SKM-1 (cell line): ENCODE results near the gene NFE2.
"Not testable (repeated sequence)": the region's sequence is repeated elsewhere in the genome, so short reads cannot be mapped to it uniquely, and the experiment has no call there.

ENCODE experiments used
- DNase-seq: peaks from one replicate; lab custom pipeline; 2025; ENCODE audit not compliant: unreplicated experiment; lab: John Stamatoyannopoulos, UW

Gene NFE2

DNA sequence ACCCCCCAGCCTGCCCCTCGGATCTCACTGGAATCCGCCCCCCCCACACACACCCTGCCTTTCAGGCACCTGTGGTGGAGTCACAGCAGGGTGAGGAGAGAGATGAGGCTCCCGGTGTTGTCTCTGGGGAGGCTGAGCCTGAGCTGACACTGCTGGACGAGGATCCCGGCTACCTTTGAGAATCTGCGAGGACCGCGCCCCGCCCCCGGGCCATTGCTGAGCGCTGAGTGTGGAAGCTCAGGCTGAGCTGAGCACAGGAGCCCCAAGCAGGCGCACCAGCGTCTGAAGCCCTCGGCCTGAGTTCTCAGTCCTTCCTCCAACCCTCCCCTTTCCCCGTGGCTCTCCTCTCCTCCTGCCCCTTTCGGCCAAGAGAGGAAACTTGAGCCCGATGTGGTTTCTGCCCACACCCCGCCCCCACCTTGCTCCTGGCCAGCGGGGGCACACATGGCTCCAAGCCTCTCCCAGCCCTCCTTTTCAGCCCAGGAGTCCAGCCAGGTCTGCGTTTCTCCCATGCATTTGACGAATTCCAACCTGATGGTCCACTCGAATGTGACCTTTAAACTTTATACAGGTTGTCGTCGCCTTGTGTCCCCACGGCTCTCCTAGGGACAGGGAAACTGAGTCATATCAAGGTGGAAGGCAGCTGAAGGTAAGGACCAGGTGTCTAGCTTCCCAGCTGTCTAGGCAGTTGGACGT lies at the start of gene NFE2:
Gene NFE2 (minus strand): TSS at position 284 of the 696 bp plus-strand sequence. CDS start 5,767 bp downstream, outside the sequence.
- peak; percentile 73 for DNase-seq

DNA sequence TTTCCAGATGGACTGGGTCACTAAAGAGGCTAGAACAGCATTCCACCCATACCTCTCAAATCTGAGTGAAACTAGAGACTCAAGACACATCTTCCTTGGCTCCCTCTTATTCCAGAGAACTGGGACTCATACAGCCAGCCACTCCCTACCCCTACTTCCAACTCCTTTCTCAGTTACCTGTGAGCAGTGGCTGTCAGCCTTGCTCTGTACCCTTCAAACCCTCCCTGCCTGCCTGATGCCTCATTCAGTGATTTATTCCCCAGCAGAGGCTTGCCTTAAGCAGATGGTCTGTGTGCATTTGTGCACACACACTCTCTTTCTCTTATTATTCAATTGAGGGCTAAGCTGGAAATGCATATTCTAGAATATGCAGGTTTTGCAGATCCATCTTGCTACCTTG lies 48.9 kb upstream of the NFE2 start:
- no peak for DNase-seq

DNA sequence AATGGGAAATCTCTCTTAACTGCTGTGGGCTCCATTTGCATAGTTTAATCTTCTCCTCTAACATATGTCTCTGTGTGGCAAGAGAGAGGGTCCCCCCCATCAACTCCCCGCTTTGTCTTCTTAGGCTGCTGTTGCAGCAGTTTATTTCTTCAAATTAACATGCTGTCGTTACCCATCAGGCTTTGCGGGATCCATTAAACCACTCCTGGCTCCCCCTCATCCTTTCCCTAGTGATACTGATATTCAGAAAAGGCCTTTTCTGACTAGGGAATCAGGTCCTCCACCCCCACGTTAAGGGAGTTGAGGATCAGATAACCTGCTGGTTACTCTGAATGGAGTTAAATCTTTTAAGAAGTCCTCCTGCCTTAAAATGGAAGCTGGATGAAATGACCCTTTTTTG lies 48.2 kb upstream of the NFE2 start:
- no peak for DNase-seq

DNA sequence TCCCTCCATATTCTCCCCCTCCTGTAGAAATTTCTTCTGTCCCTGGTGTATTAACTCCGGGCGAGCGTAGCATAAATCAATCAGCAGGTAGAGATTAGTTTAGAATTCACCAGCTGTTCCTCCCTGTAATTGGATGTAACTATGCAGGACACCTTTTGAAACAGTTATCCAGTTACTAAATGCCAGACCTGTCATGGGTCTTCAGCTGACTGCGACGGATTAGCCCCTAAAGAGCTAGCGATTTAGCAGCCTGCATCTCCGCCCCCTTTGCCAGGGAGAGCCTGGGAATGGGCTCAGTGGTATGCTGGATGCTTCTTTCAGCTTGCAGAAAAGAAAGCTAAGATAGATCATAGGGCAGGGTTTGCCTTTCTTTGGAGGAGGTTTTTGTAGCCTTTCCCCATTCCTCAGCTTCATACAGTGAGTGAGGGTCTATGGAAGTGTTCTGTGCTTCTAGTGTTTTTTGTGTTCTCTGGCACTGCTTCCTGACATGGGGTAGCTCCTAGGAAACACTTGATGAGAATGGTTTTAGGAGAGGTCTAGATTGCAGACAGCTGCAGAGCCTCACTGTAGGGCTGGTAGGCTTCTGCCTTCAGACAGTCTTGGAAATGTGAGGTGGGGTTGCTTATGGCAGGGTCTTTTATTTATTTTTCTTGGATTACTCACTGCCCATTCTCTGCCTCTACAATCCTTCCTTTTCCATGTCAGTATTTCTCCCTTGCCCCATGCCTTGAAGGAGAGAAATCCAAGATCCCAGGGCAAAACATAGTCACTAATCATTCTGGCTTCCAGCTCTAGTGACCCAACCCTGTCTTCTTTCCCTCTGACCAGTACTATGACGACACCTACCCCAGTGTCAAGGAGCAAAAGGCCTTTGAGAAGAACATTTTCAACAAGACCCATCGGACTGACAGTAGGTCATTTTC lies 40.8 kb upstream of the NFE2 start:
- DNase-seq = no peak

DNA sequence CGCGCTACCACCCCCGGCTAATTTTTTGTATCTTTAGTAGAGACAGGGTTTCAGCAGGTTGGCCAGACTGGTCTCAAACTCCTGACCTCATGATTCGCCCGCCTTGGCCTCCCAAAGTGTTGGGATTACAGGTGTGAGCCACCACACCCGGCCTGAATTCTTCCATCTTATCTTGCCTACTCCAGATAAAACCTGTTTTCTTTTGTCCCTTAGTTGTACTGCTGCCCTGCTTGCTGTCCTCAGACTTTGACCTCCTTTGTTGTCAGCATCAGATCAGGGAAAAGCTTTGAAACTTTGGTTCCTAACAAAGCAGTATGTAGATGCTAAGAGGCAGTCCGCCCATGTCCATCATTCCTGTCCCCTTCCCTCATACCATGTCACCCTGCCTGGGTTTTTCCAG lies 40.0 kb upstream of the NFE2 start:
- DNase-seq = no peak

DNA sequence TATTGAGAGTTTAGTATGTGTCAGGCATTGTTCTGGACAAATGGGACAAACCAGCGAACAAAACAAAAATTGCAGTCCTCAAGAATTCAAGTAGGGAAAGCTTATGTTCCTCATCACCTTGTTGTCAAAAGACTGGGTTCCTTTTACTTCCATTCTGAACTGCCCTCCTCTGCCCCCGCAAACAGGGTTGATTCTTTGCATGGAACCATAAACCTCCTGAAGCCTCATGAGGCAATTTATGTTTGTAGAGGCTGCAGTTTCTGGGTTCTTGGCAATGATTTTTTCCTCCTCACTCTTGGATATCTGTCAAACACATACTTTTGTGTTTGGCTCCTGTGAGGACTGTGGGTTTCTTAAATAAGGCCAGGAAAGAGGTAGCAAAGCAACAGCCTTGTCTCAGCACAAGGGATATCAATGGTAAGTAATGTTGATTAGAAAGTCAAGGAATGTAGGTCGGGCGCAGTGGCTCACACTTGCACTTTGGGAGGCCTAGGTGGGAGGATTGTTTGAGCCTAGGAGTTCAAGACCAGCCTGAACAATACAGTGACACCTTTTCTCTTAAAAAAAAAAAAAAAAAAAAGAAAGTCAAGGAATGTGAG lies 38.0 kb upstream of the NFE2 start:
- DNase-seq = no peak

DNA sequence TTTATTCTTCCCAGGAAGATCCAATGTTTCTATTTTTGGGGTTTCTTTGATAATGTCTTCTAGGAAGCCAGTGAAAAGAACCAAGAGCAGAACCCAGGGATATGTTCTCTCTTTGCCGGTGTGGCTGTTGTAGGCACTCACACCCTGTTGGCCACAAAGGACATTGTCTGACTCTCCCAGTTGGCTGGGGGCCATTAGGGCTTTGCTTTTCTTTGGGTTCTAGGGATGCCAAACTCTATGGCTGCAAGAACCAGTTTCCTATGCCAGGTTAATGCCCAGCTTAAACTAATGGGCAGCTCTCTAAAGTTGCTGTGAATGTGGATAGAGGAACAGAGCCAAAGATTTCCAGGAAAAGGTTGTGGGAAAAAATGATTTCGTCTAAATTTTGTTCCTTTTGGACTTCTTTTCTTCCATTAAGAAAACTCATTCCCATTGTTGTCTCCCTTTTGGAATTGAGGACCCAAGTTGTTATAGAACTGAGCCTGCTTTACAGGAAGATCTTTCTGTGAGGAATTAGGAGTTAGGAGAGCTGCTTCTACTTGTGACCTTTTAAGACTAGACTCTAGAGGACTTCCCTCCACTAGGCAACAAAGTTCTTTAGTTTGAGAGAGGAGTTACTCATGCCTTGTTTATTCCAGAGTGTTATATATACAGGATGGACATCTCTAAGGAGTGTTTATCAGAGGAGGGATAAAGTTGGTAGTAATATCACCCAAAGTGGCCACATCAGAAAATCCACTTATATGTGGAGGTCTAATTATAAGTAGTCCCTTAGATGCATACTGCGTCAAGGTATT lies 37.2 kb upstream of the NFE2 start:
- no peak for DNase-seq

DNA sequence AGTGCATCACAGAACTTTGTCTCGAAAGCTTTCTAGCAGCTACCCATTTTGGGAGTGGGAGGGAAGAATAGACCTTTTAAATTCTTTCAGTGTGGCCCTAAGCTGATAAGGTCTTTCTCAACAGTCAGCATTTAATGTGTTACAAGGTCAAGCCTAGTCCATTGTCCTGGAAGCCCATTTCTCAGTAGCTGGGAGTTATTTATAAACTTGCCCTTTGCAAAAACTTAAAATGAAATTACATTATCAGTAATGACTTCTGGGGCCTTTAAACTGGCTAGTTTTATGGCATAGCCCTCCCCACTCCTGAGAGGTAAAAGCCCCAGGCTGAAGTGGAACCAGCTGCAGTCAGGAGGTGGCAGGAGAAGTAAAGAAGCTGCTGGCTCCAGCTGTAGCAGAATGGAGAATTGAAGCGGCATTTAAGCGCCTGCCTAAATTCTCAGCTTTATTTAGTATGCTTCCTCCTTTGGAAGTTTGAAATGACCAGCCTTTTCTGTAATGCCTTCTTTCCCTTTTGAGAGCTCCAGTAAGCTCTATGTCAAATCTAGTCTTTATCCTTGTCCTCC lies 36.5 kb upstream of the NFE2 start:
- DNase-seq = no peak

DNA sequence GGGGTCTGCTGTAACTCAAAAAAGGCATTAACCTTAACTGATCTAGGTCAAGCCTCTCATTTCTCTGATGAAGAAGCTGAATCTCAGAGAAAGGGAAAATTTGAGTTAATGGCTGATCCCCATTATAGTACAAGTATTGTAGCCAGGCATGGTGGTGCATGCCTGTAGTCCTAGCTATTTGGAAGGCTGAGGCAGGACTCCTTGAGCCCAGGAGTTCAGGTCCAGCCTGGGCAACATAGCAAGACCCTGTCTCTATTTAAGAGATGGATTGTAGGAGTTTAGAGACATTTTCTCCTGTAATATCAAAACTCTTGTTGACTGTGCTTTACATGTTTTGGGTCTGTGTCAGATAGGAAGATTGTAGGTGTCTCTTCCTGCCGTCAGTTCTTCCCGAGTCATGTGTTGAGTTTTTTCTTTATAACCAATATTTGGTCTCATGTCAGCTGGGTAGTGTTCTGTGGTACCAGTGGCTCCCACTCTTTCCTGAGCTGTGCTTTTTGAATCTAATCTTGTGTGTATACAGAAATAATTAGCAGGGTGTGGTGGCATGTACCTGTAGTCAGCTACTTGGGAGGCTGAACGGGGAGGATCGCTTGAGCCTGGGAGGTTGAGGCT lies 32.7 kb upstream of the NFE2 start:
- no peak for DNase-seq

DNA sequence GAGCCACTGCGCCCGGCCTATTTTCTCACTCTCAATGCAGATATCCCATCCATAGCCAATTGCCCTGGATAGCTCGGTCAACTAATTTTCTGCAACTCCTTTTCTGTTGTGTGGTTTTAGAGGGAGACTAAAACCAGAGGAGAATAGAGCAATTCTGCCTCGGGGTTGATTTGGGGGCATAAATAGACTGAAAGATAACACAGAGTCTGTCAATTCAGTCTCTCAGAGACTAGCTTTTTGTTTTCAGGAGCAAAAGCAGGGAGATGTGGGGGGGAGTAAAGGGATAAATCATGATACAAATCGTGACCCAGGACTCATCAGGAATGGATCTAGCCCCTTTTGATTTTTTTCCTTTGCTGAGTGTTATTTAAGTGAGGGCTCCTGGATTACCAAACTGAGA lies 30.6 kb upstream of the NFE2 start:
- DNase-seq = no peak

DNA sequence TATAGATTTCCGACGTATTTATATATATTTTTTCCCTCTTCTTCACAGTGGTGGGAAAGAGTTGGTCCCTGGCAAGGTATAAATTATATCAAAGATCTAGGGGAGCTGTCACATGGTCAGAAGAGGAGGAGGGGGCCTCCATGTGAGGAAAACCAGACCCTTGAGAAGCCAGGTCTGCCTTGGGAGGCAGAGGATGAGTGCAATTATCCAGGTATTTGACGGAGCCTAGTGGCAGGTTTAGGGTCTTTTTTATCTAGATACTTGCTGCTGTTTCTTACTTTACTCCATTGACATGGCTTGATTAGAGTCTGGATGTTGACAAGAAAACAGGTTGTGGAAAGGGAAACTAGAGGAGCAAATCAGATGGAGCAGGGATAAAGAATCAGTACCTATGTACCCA lies 29.6 kb upstream of the NFE2 start:
- no peak for DNase-seq

DNA sequence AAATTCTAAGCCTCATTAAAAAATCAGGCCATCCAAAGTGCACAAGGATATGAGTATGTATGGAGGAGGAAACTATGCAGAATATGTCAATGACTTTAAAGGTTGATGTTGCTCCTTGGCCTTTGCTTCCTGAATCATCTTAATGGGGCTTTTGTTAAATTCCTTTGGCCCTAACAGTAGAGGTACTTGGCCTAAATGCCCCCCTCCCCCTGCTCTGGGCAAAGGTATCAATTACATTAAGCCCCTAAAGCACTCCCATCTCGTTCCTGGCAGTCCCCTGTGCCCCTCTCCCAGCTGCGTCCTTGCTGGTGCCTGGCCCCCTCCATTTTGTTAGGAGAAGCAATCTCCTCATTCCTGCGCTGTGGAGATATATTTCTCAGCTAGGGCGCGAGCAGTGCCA lies 28.9 kb upstream of the NFE2 start:
- DNase-seq = no peak

DNA sequence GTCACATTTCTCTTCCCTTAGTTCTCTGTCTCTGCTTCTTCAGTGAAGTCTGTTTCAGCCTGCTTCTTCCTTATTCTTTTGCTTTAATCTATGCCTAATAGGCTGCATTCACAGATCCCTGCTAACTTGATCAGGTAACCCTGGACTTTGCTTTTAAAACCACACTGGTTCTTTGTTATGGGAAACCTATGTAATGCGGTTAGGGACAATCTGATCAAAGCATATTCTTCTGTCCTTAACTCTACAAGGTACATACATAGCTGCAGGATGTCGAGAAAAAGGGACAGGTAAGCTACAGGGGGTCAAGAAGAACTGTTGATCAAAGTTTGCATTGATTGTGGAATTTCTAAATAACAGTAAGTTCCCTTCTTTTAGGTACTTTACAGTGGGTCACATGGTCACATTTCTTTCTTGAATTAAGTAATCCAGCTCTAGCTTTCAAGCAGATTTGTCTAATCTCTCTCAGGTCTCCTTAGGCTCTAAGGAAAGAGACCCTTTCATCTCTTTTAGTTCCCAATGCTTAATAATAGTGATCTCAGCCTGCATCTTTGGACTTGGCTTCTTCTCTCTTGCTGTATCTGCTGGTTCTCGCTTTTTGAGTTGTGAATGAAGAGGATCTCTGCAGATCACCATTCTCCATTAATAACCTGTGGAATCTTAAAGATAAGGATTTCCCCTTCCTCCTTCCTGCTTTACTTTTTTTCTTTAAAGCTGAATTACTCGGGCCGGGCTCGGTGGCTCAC lies 28.0 kb upstream of the NFE2 start:
- DNase-seq = no peak

DNA sequence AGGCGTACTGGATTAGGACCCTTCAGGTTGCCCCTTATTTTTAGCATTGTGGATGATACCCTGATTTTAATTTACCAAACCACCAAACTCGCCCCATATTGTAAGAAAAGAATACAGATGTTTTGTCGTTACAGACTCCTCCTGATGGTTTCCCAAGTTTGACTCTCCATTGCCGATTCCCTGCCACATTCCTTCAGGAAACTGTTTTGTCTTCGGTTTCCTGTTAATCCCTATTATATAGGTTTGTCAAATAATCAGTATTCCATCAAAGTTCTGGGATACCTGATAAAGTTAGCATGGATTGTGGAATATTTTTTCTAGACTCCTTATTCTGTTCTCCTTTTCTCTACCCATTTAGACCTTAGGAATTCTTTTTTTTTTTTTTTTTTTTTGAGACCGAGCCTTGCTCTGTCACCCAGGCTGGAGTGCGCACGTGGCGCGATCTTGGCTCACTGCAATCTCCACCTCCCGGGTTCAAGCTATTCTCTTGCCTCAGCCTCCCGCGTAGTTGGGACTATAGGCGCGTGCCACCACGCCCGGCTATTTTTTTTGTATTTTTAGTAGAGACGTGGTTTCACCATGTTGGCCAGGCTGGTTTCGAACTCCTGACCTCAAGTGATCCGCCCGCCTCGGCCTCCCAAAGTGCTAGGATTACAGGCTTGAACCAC lies 24.8 kb upstream of the NFE2 start:
- not testable (repeated sequence) for DNase-seq

DNA sequence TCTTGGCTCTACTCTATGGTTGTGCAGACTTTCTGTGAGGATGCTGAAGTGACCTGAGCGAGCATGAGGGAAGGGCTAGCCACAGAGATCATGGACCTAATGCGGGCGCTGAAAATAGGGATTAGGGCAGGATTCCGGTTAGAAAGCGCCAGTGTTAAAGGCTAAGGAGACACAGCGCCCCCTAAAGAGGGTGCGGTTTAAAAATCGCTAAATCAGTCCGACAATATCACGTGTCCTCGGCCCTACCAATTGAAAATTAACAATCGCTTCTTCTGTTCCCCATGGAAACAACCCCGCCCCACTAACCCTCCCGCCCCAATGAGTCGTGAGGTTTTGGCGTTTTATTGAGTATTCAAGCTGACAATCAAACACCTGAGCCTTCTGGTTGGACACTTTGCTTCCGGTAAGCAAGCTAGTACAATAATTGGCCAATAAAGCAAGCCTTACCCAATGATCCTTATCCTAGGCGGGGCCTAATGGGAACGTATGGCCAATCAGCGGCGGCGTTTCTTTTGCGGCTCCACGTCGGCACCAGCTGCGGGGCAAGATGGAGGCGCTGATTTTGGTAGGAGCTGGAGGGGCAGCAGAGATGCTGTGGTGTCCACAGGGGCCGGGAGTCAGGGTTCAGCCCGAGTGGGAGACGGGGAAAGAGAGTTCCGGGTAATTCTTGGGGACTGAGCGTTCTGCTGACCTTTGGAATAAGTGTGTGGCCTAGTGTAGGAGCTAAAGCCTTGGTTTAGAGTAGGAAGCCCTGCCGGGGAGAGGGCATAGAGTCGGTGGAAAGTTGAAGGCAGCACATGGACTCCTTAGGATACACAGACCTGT lies 24.0 kb upstream of the NFE2 start, which contains the start of gene COPZ1:
Gene COPZ1 (plus strand): TSS at position 515 of the 825 bp plus-strand sequence. CDS start 33 bp downstream, at position 548.
- DNase-seq = peak; percentile 79

DNA sequence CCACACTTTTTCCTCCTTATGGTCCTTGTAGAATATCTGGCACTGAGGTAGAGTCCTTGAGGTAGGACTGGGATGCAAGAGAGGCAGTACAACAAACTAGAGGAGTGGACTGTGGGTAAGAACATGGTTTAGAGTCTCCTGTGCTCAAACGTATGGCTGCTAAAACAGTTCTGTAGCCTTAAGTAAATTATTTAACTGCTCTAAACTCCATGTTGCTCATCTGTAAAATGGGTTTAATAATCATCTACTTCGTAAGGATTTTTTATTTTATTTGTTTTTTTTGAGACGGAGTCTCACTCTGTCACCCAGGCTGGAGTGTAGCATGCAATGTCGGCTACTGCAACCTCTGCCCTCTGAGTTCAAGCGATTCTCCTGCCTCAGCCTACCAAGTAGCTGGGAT lies 20.5 kb upstream of the NFE2 start:
- no peak for DNase-seq

DNA sequence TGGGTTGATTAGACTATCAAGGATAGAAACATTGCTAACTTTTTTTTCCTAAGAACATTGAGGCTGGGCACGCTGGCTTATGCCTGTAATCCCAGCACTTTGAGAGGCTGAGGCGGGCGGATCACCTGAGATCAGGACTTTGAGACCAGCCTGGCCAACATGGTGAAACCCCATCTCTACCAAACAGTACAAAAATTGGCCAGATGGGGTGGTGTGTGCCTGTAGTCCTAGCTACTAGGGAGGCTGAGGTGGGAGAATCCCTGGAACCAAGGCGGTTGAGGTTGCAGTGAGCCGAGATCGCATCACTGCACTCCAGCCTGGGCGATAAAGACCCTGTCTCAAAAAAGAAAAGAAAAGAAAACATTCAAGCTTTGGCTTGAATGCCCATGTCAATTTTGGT lies 11.5 kb upstream of the NFE2 start:
- DNase-seq = not testable (repeated sequence)

DNA sequence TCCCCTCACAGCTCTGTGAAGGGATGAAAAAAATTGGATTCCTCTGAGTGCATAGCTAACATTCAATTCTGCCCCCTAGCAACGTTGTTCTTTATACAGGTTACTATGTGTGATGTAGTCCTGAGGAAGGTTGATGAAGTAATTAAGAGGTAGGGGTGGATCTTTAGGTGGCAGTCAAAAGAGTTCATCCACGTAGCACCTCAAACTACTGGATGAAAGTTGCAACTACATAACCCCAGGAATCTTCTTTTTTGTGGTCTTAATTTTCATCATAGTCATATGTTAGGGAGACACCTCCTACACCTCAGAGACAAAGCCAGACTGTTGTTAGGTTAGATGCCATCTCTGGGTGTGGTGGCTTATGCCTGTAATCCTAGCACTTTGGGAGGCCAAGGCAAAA lies 10.2 kb upstream of the NFE2 start:
- no peak for DNase-seq
